HG03520 (cell line): Measurements from ENCODE around the gene FCN1.

ENCODE experiments used
- ATAC-seq: cut with Tn5 transposase; IDR thresholded peaks from one replicate; pipeline ENCODE4 v1.9.1; 2021; ENCODE audit warnings: mild to moderate bottlenecking, moderate library complexity; ENCODE audit not compliant: unreplicated experiment

Gene FCN1

DNA sequence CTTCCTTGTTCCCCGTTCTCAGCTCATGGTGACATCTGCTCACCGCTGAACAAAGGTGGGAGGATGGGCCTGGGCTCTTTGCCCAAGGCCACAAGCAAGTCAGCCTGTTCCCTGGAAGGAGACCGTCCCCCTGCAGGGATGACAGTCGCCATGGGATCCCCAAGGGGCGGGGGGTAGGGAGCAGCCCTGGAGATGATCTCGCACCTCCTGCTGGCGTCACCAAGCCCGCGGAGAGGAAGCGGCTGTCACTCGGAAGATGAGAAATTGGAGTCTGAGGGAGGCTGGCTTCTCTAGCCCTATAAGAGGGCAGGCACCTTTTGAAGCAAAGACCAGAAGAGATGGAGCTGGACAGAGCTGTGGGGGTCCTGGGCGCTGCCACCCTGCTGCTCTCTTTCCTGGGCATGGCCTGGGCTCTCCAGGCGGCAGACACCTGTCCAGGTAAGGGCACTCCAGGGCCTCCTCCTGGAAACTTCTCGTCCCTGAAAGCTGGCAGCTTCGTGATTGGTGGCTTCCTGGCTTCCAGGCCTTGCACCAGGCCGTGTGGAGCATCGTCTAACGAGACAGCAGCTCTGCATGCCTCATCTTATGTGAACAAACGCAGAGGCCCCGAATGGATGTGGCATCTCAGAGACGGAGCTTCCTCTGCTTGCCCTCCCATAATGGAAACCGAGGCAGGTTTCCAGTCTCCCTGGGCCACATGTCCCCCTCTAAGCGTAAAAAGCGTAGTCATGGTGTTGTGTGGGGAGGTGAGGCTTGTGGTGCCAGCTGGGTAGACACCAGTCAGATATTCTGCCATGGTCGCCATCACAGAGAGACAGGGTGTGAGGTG is 37.0 kb downstream of the FCN1 start, which contains the start of gene FCN2:
Gene FCN2, plus strand, starts transcription at position 327 of the 829 bp plus-strand sequence. Its CDS starts 12 bp downstream, at position 339.
- no peak for ATAC-seq

DNA sequence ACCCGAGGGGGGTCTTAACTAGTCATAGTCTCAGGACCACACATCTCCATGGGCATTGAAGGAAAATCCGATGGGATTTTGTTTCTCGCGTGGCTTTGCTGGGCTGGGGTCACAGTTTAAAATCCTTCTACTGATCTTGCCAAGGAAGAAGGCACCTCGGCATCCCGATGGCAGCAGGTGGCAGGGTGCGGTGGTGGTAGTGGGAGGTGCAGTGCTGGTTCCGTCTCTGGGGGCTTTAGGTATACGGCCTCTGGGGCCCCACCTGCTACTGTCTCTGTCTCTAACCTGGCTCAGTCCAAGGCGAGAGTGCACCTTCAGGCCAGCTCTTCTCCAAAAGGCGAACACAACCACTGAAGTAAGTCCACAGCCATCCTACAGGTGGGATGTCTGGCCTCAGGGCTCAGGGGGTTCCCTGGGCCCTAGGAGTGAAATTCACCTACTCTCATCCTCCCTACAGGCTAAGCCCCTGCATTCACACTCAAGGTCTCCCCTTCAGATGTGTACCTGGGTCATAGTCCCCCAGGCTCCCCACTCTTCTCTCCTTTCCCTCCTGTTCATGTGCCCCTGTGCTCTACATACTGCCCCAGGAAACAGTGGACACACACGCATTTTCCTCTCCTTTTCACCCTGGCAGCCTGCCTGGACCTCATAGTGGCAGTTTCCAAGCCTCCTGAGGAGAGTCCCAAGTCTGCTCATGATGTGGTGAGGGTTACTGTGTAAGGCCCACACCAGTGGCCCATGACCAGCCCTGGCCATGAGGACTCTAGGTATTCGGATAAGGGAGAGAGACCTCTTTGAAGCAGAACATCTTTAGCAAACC is 37.8 kb downstream of the FCN1 start:
- no peak for ATAC-seq

- ATAC-seq: no peak
These were observed 40.2 kb downstream of the FCN1 start for GRCh38 chr9:134877541-134877940.

GRCh38 chr9:134875371-134875770 is 42.3 kb downstream of the FCN1 start:
- no peak for ATAC-seq

GRCh38 chr9:134872482-134873231 is 45.1 kb downstream of the FCN1 start:
- no peak for ATAC-seq

DNA sequence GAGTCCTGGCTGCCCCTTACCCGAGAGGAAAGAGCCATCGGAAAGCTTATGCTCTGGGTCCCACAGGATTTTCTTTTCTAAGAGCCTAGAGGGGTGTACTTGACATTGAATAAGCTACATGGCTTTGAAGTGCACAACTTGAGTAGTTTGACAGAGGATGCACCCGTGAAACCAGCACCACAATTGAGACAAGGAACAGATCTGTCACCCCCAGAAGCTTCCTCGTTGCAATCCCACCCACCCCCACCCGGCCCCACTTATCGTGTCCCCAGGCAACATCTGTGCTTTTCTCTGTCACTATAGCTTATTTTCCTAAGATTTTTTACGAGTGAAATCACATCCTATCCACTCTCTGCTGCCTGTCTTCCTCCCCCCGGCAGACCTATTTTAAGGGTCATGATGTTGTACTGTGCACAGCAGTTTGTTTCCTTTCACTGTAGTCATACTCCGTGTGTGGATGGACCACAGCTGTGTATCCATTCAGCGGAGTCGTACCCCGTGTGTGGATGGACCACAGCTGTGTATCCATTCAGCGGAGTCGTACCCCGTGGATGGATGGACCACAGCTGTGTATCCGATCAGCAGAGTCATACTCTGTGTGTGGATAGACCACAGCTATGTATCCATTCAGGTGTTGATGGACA is 45.9 kb downstream of the FCN1 start:
- no peak for ATAC-seq

DNA sequence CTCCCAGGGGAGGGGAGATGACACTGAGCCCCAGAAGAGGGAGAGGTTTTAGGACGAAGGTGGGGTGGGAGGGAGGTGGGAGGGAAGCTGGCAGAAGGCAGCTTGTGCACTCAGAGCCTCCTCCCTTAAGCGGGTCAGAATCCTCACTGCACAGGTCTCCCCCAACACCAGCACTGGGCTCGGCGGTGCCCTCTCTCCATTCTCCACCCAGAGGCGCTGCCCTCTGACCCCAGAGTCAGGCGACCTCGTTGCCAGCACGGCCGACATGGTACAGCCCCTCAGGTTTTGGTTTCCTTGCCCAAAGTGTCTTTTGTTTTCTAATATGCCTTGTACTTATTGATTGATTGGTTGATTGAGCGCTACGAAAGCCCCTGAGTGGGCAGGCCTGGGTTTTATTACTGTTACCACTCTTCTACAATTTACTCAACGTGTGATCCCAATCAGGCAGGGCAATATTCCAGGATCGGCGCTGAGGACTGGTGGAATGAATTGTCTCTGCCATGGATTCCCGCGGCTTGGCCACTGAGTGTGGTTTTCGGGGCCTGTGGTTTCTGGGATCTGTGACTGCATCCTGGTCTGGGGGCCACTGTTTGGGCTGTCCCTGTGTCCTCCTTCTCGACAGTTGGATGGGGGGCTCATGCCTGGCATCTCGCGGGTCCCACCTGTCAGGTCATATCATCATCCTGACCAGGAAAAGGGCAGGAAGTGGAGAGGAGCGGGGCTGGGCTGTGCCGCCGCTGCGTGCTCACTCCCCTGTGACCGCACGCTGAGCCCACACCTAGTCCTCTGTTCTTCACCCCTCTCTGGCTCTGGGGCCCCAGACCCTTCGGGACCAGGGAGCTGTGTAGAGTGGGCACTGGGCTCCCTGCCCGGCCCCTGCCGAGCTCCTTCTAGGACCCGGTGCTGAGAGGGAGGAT is 46.7 kb downstream of the FCN1 start:
- ATAC-seq: no peak

- ATAC-seq: no peak
These were observed 47.4 kb downstream of the FCN1 start for GRCh38 chr9:134870301-134870694.

GRCh38 chr9:134869554-134870300 is 48.0 kb downstream of the FCN1 start:
- ATAC-seq: no peak

DNA sequence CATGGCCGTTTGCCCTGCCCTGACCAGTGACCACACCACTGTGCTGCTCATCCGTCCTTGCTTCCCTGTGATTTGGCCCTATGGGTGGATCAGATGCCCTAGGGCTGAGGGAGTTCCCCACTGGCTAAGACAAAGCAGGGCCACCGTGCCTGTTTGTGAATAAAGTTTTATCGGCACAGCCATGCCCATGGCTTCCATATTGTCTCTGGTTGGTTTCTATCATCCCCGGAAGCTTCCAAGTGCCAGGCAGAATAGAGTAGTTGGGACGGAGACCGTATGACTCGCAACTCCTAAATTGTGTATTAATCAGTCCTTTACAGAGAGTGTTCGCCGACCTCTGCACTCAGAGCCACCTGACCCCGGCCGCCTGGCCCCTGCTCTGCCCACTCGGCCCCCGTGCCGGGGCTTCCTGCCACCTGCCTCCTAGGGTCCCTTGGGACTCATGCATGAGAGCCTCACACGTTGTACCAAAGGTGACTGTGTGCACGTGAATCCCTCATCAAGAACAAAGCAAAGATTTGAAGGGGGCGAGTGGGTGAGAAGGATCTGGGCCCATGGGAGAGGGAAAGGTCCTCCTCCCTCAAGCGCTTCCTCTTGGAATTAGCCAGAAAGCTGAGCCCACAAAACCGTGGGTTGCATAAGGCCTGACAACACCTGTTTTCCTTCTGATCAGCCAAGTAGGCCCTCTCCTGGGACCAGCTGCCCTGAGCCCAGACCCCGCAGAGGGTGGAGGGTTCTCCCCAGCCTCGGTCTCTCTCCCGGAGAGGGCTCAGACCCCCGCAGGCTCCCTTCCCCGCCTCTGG is 48.8 kb downstream of the FCN1 start:
- ATAC-seq: no peak

DNA sequence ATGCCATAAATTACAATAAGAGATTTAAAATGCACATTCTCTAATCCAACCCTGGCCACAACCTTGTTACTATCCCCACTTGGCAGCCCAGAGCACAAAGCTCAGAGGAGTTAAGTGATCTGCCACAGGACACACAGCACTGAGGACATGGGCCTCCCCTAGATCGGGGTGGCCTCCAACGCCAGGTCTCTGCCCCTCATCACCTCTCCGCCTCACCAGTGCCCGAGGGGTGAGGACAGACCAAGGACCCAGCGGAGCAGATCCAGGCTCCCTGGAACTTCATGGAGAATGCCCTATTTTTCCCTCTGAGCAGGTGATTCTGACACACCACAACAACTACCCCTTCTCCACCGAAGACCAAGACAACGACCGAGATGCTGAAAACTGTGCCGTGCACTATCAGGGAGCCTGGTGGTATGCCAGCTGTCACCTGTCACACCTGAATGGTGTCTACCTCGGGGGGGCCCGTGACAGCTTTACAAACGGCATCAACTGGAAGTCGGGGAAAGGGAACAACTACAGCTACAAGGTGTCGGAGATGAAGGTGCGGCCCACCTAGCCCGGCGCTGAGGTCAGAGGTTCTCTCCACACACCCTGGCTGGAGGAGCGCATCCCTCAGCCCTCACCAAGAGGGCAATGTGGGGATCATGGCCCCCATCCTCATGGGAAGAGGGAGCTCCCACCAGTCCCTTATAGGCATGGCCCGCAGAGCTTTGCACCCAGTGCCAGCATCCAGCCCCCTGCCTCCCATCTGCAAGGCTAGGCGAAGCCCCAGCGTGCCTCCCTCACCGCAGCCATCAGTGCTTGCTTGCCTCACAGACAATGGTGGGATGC is 49.6 kb downstream of the FCN1 start:
- ATAC-seq: no peak

DNA sequence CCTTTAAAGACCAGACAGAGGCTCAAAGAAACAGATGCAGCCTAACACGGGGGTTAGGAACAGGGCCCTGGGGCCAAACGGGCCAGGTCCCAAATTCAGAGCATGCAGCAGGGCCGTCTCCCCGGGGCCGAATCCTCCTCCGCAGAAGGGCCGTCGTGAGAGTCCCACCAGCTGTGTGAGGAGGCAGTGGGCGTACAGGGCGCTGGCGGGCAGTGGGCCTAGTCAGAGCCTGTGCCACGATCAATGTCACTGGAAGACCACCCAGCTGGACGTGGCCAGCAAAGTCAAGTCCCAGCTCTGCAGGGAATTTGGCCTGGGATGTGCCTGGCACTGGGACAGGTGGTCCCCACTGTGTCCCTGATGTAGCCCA is 52.9 kb downstream of the FCN1 start:
- no peak for ATAC-seq

DNA sequence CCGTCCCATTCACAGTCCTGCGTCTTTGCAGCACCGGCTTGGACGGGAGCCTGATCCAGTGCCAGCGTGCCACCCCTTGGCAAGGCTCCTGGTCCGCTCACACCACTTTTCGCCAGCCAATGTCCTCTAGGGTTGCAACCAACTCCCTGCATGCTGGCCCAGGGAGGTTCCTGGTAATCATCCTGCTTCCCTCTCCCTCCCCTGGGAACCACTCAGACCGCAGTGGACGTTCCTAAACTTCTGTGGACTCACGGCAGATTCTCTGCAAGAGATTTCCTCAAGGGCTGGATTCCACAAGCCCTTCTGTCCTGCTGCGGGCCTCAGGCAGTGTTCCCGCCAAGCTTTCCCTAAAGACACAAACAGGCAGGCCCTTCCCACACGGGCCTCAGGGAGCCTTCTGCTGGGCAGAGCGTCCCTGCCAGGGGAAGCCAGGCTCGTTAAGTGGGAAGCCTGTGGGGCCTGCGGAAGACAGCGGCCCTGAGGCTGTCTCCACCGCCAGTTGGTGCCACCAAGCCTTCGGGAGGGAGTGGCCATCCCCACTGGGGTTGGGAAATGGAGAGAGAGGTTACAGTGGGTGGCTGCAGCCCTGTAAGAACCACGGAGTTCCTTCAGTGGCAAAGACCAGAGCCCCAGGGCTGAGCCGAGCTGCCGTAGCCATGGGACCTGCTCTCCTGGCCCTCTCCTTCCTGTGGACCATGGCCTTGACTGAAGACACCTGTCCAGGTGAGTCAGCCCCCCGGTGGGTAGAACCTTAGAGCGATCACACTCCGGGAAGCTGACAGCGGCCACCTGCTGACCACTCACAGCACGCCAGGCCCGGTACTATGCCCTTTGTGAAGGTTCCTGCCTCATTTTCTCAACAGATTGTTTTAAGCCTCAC is 53.5 kb downstream of the FCN1 start:
- no peak for ATAC-seq

DNA sequence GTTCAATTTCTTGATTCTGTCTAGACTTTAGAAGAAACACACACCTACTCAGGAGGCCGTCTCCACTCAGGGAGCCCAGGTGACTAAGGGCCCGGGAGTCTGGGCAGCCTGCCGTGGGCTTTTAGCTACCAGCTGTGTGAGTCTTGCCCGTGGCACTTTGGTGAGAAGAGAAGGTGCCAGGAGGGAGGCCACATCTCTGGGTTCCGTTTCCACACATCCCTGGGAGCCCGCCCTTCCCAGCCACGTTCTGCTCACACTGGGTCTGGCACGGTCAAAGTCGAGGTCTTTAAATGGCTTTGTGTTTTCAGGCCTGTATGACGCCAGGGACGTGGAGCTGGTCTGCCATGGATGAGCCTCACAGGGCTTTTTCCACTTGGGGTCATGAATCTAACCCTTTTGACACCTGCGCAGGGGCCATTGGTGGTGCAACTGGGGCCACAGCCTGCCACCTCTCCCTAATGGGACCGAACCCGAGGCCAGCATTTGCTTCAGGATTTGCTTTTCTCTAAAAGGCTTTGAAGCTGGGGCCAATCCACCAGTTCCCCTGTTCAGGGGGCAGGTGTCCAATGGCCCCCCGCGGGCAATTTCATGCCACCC is 54.3 kb downstream of the FCN1 start:
- ATAC-seq: no peak

DNA sequence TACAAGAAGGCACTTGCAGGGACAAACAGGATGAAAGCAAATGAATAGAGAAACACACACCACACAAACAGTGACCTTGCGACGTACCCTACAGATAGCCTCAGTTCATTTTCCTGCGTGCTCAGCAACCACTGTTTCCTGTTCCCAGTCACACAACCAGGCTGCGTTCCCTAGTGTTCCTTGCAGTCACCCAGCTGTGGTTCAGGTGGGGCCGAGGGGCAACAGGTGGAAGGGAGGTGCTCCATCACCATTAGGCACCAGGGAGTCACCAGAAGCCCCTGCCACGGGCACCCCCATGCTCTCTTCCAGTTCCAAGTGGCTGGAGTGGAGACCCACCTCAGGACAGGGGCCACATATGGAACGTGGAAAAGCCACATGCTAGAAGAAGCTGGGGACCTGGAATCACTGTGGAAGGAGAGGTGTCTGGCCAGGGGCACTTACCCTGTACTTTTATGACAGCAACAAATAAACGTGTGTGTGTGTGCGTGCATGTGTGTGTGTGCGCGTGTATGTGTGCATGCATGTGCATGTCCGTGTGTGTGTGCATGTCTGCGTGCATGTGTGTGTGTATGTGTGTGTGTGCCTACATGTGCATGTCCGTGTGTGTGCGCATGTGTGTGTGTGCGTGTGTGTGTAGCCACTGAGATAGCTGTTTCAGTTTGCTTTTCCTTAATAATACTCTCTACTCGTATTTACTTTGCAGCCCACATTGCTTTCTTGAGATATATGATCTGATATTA is 55.9 kb downstream of the FCN1 start:
- no peak for ATAC-seq
